Transverse colon (tissue), 3 donors: ENCODE data around the gene APBA1.

Source experiments
- EP300 ChIP-seq: sonication (generic); formaldehyde crosslinking; IDR thresholded peaks from one replicate; pipeline ENCODE4 v1.6.1; 2017; ENCODE audit warnings: antibody characterized with exemption, low read depth
- TF ChIP-seq, protein P1 (sequence below), 5 experiments: fragments of 200-600 bp in 3 of 5; fragments of 450-650 bp in 2 of 5; sonication (generic) in 3 of 5; IDR thresholded peaks; 1 replicate in 2 of 5; 2 replicates in 3 of 5; pipeline ENCODE4 v1.5.1; 2016 to 2017; ENCODE audit warnings: antibody characterized with exemption in 5 of 5, inconsistent platforms in 3 of 5, mild to moderate bottlenecking in 2 of 5, moderate library complexity in 1 of 5

GRCh38 chr9:69657269-69657668 lies 14.9 kb downstream of the APBA1 start:
- TF ChIP-seq, protein P1, sequence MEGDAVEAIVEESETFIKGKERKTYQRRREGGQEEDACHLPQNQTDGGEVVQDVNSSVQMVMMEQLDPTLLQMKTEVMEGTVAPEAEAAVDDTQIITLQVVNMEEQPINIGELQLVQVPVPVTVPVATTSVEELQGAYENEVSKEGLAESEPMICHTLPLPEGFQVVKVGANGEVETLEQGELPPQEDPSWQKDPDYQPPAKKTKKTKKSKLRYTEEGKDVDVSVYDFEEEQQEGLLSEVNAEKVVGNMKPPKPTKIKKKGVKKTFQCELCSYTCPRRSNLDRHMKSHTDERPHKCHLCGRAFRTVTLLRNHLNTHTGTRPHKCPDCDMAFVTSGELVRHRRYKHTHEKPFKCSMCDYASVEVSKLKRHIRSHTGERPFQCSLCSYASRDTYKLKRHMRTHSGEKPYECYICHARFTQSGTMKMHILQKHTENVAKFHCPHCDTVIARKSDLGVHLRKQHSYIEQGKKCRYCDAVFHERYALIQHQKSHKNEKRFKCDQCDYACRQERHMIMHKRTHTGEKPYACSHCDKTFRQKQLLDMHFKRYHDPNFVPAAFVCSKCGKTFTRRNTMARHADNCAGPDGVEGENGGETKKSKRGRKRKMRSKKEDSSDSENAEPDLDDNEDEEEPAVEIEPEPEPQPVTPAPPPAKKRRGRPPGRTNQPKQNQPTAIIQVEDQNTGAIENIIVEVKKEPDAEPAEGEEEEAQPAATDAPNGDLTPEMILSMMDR (IDR thresholded peaks at IDR 0.05): no peak
- TF ChIP-seq EP300: no peak
